ENCODE measurements around the gene PAX3. TPM values are rescaled to one million over a fixed set of nuclear protein-coding genes. Genes with fewer than 3 reads are reported as not detected.

Gene PAX3
- total and polyA plus RNA-seq, 2 experiments from 2014 or later, result 8.0 to 19.3 TPM

- TF ChIP-seq CTCF (IDR thresholded peaks at IDR 0.05; ENCODE audit: low read depth, low read length), result no peak
- H3K4me1 ChIP-seq (ENCODE audit: low read depth), result peaks cover 44% of the 10 kb centered on the region
- no peaks in the 10 kb centered on the region for H3K9me3 ChIP-seq (ENCODE audit: low read depth)
- peak overlapping the region; percentile 0 for H3K4me3 ChIP-seq
- peak in 1 of 2 donors; percentile 76 for DNase-seq (ENCODE audit: low read depth in 1 of 2, low spot score in 1 of 2)
- peak overlapping the region; percentile 91 for H3K27ac ChIP-seq
- H3K27me3 ChIP-seq, result no peaks in the 10 kb centered on the region
- no peaks in the 10 kb centered on the region for H3K36me3 ChIP-seq
Measured at GRCh38 chr2:222239945-222240675, 58.7 kb downstream of the PAX3 start.

- DNase-seq (ENCODE audit: low read depth in 1 of 2, low spot score in 1 of 2), result no peak
- Histone ChIP-seq H3K27ac (peak overlapping the region; percentile 91), H3K4me1 (ENCODE audit: low read depth) (peaks cover 44% of the 10 kb centered on the region), H3K4me3 (no peak overlapping the region), H3K9me3 (ENCODE audit: low read depth) (no peaks in the 10 kb centered on the region), H3K36me3 (no peaks in the 10 kb centered on the region), H3K27me3 (no peaks in the 10 kb centered on the region)
- no peak for TF ChIP-seq CTCF (IDR thresholded peaks at IDR 0.05; ENCODE audit: low read depth, low read length)
Measured at GRCh38 chr2:222239091-222239490, 59.7 kb downstream of the PAX3 start.

- no peak for TF ChIP-seq CTCF (IDR thresholded peaks at IDR 0.05; ENCODE audit: low read depth, low read length)
- no peaks in the 10 kb centered on the region for H3K9me3 ChIP-seq (ENCODE audit: low read depth)
- no peak for DNase-seq (ENCODE audit: low read depth in 1 of 2, low spot score in 1 of 2)
- no peak overlapping the region for H3K4me3 ChIP-seq
- H3K36me3 ChIP-seq, result no peaks in the 10 kb centered on the region
- peaks cover 48% of the 10 kb centered on the region for H3K4me1 ChIP-seq (ENCODE audit: low read depth)
- no peaks in the 10 kb centered on the region for H3K27me3 ChIP-seq
- peak overlapping the region; percentile 91 for H3K27ac ChIP-seq
Measured at GRCh38 chr2:222238072-222238471, 60.7 kb downstream of the PAX3 start.

- H3K4me1 ChIP-seq (ENCODE audit: low read depth), result peaks cover 8% of the 10 kb centered on the region
Measured at GRCh38 chr2:222232839-222233238, 66.0 kb downstream of the PAX3 start.

GRCh38 chr2:222232372-222232771 lies 66.4 kb downstream of the PAX3 start:
- Histone ChIP-seq H3K9me3 (ENCODE audit: low read depth) (no peaks in the 10 kb centered on the region), H3K27ac (no peak overlapping the region), H3K4me3 (no peak overlapping the region), H3K4me1 (ENCODE audit: low read depth) (peaks cover 4% of the 10 kb centered on the region), H3K36me3 (no peaks in the 10 kb centered on the region), H3K27me3 (no peaks in the 10 kb centered on the region)
- no peak for TF ChIP-seq CTCF (IDR thresholded peaks at IDR 0.05; ENCODE audit: low read depth, low read length)
- DNase-seq (ENCODE audit: low read depth in 1 of 2, low spot score in 1 of 2), result no peak

More at GRCh38 chr2:222232839-222233238, 66.0 kb downstream of the PAX3 start:
- TF ChIP-seq CTCF (IDR thresholded peaks at IDR 0.05; ENCODE audit: low read depth, low read length), result no peak
- no peaks in the 10 kb centered on the region for H3K36me3 ChIP-seq
- H3K9me3 ChIP-seq (ENCODE audit: low read depth), result no peaks in the 10 kb centered on the region
- no peak overlapping the region for H3K27ac ChIP-seq
- no peak overlapping the region for H3K4me3 ChIP-seq
- H3K27me3 ChIP-seq, result no peaks in the 10 kb centered on the region
- no peak for DNase-seq (ENCODE audit: low read depth in 1 of 2, low spot score in 1 of 2)

Data from cardiac muscle cell (in vitro differentiated cells and primary cell).